GM12892 (cell line): ENCODE data around the gene NF1.

Experiments used
- POLR2A ChIP-seq: IDR thresholded peaks from 2 replicates; pipeline ENCODE4 v1.6.1; 2011; ENCODE audit warnings: low read depth, low read length, control low read depth
- POLR2AphosphoS5 ChIP-seq: IDR thresholded peaks from 2 replicates; pipeline ENCODE4 v1.6.1; 2011; ENCODE audit warnings: low read depth, low read length, control low read depth

GRCh38 chr17:31260151-31260550 is 165.4 kb downstream of the NF1 start:
- TF ChIP-seq POLR2AphosphoS5 (no peak), POLR2A (no peak)
